Measurements from ENCODE around the gene DLX3.

GRCh38 chr17:49987681-49988441 is 7.2 kb downstream of the DLX3 start:
- TF ChIP-seq CTCF (IDR thresholded peaks at IDR 0.05), result no peak
- TF ChIP-seq POLR2A (IDR thresholded peaks at IDR 0.05), result no peak
- TF ChIP-seq POLR2AphosphoS5 (IDR thresholded peaks at IDR 0.05), result no peak

Data from breast epithelium (tissue), 3 donors.